Uterus (tissue), 4 donors: Measurements from ENCODE around the gene OSER1. TPM values are rescaled to one million over a fixed set of nuclear protein-coding genes. Genes with fewer than 3 reads are reported as not detected.
A peak's percentile ranks its signal among the peaks of the same experiment; 100 is the strongest.

ENCODE experiments used
- DNase-seq, 2 donors: peaks; one replicate each; pipeline ENCODE4 v3.0.0-alpha.2; 2019 to 2020
- H3K27ac ChIP-seq, 2 donors: fragments of 200-600 bp; sonication (generic); 1 replicate in 1 of 2; 2 replicates in 1 of 2; pipeline ENCODE4 v1.5.1; 2016 to 2018
- H3K27me3 ChIP-seq, 2 donors: fragments of 200-600 bp; sonication (generic); one replicate each; pipeline ENCODE4 v1.5.1; 2018 to 2019; ENCODE audit warnings: control low read depth in 1 of 2
- H3K36me3 ChIP-seq, 2 donors: fragments of 200-600 bp; sonication (generic); one replicate each; pipeline ENCODE4 v1.5.1; 2019; ENCODE audit warnings: control low read depth in 1 of 2
- H3K4me1 ChIP-seq, 2 donors: fragments of 200-600 bp; sonication (generic); one replicate each; pipeline ENCODE4 v1.5.1; 2018 to 2019; ENCODE audit warnings: control low read depth in 1 of 2
- H3K4me3 ChIP-seq, 2 donors: fragments of 200-600 bp; sonication (generic); 1 replicate in 1 of 2; 2 replicates in 1 of 2; pipeline ENCODE4 v1.5.1; 2018 to 2019; ENCODE audit warnings: mild to moderate bottlenecking in 1 of 2
- H3K9me3 ChIP-seq, 2 donors: fragments of 200-600 bp; sonication (generic); one replicate each; pipeline ENCODE4 v1.5.1; 2019; ENCODE audit warnings: control low read depth in 1 of 2
- POLR2A ChIP-seq, 2 donors: fragments of 450-650 bp; IDR thresholded peaks; one replicate each; pipeline ENCODE4 v1.6.1; 2016; ENCODE audit warnings: antibody characterized with exemption in 2 of 2, mild to moderate bottlenecking in 1 of 2, moderate library complexity in 1 of 2
- intact Hi-C: fragments of 100-400 bp; cut with DNase I; formaldehyde crosslinking; loops from one replicate; pipeline ENCODE4 v1.15.1; 2023; ENCODE audit warnings: low total_unique reads
- total RNA-seq, 4 donors: library from RNA; depleted of rRNA in 3 of 4; stranded (reverse); fragments of >200 nt in 3 of 4; gene quantifications; one replicate each; pipeline versions ENCODE4 v1.1.0 to v1.2.4, GENCODE V29; 2014 to 2023
- TF ChIP-seq, protein P1 (sequence below), 4 experiments: fragments of 200-600 bp in 2 of 4; fragments of 450-650 bp in 2 of 4; sonication (generic) in 2 of 4; IDR thresholded peaks; one replicate each; pipeline ENCODE4 v1.5.1; 2016 to 2019; ENCODE audit warnings: antibody characterized with exemption in 4 of 4, mild to moderate bottlenecking in 2 of 4, moderate library complexity in 1 of 4
- donor health status: DM: yes; HTN: yes; CAD: no.

OSER1 gene
- total RNA-seq, 4 donors from 2014 or later = 33.8 to 76.2 (median 46.0) TPM

DNA sequence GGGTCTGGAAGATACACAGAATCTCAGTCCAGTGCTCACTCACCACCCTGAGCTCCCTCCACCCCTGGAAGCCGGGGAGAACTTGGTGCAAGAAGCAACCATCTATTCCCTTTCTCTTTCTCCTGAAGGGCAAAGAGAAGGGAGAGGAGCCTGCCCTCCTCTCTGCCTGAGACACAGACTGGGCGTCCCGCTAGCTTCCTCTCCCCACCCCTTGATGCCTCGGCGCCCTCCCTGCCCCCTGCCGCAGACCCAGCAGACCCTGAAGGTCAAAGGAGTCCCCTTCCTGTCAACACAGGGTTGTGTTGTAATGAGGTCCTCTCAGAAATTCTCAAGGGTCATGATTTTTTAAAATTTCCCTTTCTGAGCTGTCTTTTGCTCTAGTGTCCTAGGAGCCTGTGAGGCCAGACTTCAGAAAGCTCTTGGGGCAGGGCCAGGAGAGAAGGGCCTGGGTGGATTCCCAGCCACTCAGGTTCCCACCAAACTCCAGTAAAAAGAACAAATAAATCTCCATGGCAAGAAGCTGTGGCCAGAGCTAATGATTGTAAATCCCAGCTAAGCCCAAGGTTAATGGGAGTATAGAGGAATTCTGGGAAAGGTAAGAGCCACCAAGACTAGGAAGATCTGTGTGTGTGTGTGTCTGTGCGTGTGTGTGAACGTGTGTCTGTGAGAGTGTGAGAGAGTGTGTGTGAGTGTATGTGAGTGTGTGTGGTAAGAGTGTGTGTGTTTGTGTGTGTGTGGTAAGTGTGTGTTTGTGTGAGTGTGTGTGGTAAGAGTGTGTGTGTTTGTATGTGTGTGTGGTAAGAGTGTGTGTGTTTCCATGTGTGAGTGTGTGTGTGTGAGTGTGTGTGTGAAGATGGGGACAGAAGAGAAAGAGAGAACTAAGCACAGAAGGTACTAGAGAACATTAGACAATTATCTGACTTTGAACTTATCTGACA lies 22.5 kb downstream of the OSER1 start:
- Histone ChIP-seq H3K27ac (peak overlapping the region; percentile 90 to 91), H3K27me3 (no peaks in the 10 kb centered on the region), H3K36me3 (no peaks in the 10 kb centered on the region), H3K4me1 (peaks cover 0 to 13% of the 10 kb centered on the region in 2 donors), H3K4me3 (peak overlapping the region; percentile 55 to 59), H3K9me3 (no peaks in the 10 kb centered on the region)
- DNase-seq = peak; percentile 59 to 66
- TF ChIP-seq, protein P1, sequence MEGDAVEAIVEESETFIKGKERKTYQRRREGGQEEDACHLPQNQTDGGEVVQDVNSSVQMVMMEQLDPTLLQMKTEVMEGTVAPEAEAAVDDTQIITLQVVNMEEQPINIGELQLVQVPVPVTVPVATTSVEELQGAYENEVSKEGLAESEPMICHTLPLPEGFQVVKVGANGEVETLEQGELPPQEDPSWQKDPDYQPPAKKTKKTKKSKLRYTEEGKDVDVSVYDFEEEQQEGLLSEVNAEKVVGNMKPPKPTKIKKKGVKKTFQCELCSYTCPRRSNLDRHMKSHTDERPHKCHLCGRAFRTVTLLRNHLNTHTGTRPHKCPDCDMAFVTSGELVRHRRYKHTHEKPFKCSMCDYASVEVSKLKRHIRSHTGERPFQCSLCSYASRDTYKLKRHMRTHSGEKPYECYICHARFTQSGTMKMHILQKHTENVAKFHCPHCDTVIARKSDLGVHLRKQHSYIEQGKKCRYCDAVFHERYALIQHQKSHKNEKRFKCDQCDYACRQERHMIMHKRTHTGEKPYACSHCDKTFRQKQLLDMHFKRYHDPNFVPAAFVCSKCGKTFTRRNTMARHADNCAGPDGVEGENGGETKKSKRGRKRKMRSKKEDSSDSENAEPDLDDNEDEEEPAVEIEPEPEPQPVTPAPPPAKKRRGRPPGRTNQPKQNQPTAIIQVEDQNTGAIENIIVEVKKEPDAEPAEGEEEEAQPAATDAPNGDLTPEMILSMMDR (IDR thresholded peaks at IDR 0.05) = no peak
- TF ChIP-seq POLR2A (IDR thresholded peaks at IDR 0.05) = no peak
- intact Hi-C loops = no loop called here

GRCh38 chr20:44187054-44187771 lies 23.4 kb downstream of the OSER1 start, which contains the start of gene JPH2:
Gene JPH2 (minus strand): TSS chr20:44187188. CDS start chr20:44186705, 483 bp downstream.
- H3K36me3 ChIP-seq = no peaks in the 10 kb centered on the region
- H3K4me1 ChIP-seq = peaks cover 0 to 13% of the 10 kb centered on the region in 2 donors
- intact Hi-C loops = no loop called here
- H3K9me3 ChIP-seq = no peaks in the 10 kb centered on the region
- peak within 1 kb of the TSS; percentile 55 to 59 for H3K4me3 ChIP-seq
- H3K27me3 ChIP-seq = no peaks in the 10 kb centered on the region
- peak within 1 kb of the TSS; percentile 90 to 91 for H3K27ac ChIP-seq
- peak; percentile 56 to 62 for TF ChIP-seq POLR2A (IDR thresholded peaks at IDR 0.05)
- TF ChIP-seq, protein P1 (IDR thresholded peaks at IDR 0.05) = no peak
- DNase-seq = peak; percentile 79 to 87

DNA sequence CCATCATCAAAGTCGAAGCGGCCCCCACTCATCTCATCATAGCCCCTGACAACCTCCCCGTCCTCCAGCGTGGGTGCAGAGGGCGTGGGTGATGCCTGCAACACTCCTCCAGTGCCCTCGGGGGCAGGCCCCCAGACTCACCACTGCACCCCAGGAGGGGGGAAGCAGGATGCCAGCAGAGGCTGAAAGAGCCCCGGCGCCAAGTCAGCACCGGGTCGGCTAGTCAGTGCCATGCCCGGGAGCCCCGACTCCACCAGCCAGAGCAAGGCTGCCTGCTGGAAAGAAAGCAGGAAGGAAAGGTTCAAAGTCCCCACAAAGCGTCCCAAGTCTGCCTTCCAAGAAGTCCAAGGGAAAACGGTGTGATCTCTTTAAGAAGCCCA lies 23.9 kb downstream of the OSER1 start:
- intact Hi-C loops = no loop called here
- H3K27me3 ChIP-seq = no peaks in the 10 kb centered on the region
- peak overlapping the region; percentile 55 to 59 for H3K4me3 ChIP-seq
- H3K27ac ChIP-seq = peak overlapping the region; percentile 90 to 91
- DNase-seq = no peak
- TF ChIP-seq, protein P1 (IDR thresholded peaks at IDR 0.05) = no peak
- no peak for TF ChIP-seq POLR2A (IDR thresholded peaks at IDR 0.05)
- H3K36me3 ChIP-seq = no peaks in the 10 kb centered on the region
- H3K4me1 ChIP-seq = peaks cover 0 to 13% of the 10 kb centered on the region in 2 donors
- no peaks in the 10 kb centered on the region for H3K9me3 ChIP-seq

DNA sequence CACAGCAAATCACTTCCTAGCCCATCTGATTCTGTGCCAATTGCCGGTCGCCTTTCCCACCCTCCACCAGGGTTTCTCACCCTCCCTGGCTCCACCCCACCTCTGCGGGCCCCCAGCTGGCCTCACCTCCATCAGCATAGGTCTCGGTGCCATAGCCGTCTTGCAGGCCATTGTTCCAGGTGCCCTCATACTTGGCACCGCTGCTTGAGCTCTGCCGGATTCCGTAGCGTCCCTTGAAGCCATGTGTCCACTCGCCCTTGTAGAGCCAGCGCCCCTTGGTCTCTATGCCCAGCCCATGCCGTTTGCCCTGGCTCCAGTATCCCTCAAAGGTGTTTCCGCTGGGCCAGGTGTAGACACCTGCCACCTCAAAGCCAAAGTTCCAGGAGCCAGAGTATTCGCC lies 24.4 kb downstream of the OSER1 start:
- H3K4me1 ChIP-seq = peaks cover 0 to 13% of the 10 kb centered on the region in 2 donors
- TF ChIP-seq, protein P1 (IDR thresholded peaks at IDR 0.05) = no peak
- no peak for TF ChIP-seq POLR2A (IDR thresholded peaks at IDR 0.05)
- H3K36me3 ChIP-seq = no peaks in the 10 kb centered on the region
- no peak for DNase-seq
- no peaks in the 10 kb centered on the region for H3K27me3 ChIP-seq
- H3K27ac ChIP-seq = peak overlapping the region; percentile 90 to 91
- H3K4me3 ChIP-seq = peak overlapping the region; percentile 55 to 59
- intact Hi-C loops = no loop called here
- no peaks in the 10 kb centered on the region for H3K9me3 ChIP-seq
